Kidney epithelial cell (primary cell): Measurements from ENCODE around the gene PLIN1. TPM values are rescaled to one million over a fixed set of nuclear protein-coding genes. Genes with fewer than 3 reads are reported as not detected.

Source experiments
- DNase-seq: peaks from one replicate; pipeline ENCODE4 v3.0.0-alpha.2; 2010; ENCODE audit warnings: low read depth
- H3K27me3 ChIP-seq: 2 replicates; pipeline ENCODE4 v1.6.0; 2011; ENCODE audit warnings: low read length; ENCODE audit not compliant: control insufficient read depth, insufficient read depth
- H3K36me3 ChIP-seq: 2 replicates; pipeline ENCODE4 v1.5.1; 2011; ENCODE audit warnings: low read length; ENCODE audit not compliant: control insufficient read depth, insufficient read depth
- H3K4me3 ChIP-seq: 2 replicates; pipeline ENCODE4 v1.5.1; 2011; ENCODE audit warnings: low read depth, mild to moderate bottlenecking, control low read depth, low read length
- total RNA-seq: library from RNA; depleted of rRNA; stranded (reverse); fragments of >200 nt; gene quantifications from 2 replicates; pipeline ENCODE4 v1.2.3, GENCODE V29; 2015
- TF ChIP-seq, protein P1 (sequence below): IDR thresholded peaks from 2 replicates; pipeline ENCODE4 v1.5.1; 2011; ENCODE audit warnings: mild to moderate bottlenecking, moderate library complexity, low read length, control low read depth, inconsistent platforms; ENCODE audit not compliant: insufficient read depth, poor library complexity, severe bottlenecking

PLIN1 gene
- total RNA-seq, 1 donor from 2014 or later: 0.08 TPM

DNA sequence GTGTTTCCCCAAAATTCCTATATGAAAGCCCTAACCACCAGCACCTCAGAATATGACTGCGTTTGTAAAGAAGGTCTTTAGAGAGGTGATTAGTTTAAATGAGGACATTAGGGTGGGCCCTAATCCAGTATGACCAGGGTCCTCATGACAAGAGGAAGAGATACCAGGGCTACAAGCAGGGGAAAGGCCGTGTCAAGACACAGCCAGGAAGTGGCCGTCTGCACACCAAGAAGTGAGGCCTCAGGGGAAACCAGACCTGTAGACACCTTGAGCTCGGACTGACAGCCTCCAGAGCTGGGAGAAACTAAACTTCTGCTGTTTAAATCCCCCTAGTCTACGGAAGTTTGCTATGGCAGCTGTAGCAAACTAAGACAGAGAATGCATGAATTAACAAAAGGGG, 38.1 kb downstream of the PLIN1 start:
- DNase-seq: no peak
- Histone ChIP-seq H3K27me3 (no peaks in the 10 kb centered on the region), H3K4me3 (no peak overlapping the region), H3K36me3 (no peaks in the 10 kb centered on the region)
- TF ChIP-seq, protein P1, sequence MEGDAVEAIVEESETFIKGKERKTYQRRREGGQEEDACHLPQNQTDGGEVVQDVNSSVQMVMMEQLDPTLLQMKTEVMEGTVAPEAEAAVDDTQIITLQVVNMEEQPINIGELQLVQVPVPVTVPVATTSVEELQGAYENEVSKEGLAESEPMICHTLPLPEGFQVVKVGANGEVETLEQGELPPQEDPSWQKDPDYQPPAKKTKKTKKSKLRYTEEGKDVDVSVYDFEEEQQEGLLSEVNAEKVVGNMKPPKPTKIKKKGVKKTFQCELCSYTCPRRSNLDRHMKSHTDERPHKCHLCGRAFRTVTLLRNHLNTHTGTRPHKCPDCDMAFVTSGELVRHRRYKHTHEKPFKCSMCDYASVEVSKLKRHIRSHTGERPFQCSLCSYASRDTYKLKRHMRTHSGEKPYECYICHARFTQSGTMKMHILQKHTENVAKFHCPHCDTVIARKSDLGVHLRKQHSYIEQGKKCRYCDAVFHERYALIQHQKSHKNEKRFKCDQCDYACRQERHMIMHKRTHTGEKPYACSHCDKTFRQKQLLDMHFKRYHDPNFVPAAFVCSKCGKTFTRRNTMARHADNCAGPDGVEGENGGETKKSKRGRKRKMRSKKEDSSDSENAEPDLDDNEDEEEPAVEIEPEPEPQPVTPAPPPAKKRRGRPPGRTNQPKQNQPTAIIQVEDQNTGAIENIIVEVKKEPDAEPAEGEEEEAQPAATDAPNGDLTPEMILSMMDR: no peak

- TF ChIP-seq, protein P1: no peak
- no peaks in the 10 kb centered on the region for H3K36me3 ChIP-seq
- no peak overlapping the region for H3K4me3 ChIP-seq
- no peak for DNase-seq
- no peaks in the 10 kb centered on the region for H3K27me3 ChIP-seq
Measured at GRCh38 chr15:89640245-89640644, 38.9 kb downstream of the PLIN1 start.

GRCh38 chr15:89633585-89633984, 45.6 kb downstream of the PLIN1 start:
- Histone ChIP-seq H3K36me3 (peaks cover 2% of the 10 kb centered on the region), H3K4me3 (no peak overlapping the region), H3K27me3 (no peaks in the 10 kb centered on the region)
- DNase-seq: no peak
- TF ChIP-seq, protein P1: no peak

DNA sequence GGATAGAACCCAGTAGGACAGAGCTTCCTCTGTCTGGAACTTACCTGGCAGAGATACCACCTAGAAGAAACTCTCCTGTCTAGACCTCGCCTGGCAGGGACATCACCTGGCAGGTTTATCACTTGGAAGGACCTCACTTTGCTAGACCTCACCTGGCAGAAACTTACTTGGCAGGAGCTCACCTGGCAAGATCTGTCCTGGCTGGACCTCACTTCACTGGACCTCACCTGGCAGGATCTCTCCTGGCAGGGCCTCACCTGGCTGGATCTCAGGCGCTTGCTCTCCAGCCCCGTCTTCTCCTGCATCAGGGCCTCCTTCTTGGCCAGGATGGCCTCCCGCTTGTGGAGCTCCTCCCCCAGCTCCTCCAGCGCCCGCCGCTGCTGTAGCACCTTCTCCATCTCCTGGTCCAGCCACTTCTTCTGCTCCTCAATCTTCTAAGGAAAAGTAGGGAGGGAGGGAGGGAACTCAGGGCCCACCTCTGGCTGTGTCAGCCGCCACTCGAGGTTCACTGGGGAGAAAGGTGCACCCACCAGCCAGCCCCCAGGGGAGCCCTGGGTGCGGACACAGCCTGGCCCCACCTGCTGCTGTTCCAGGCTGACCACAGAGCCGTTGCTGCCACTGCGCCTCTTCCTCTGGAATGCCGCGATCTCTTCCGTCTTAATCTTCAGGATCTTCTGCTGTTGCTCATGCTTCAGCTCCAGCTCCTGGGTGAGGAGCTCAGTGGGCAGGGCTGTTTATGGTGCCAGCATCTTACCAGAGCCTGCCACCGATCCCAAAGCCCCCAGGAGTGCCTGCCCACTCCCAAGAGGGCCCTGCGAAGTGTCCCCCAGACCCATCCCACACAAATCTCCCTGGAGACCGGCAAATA, 46.4 kb downstream of the PLIN1 start:
- TF ChIP-seq, protein P1: no peak
- no peak overlapping the region for H3K4me3 ChIP-seq
- H3K36me3 ChIP-seq: peaks cover 3% of the 10 kb centered on the region
- H3K27me3 ChIP-seq: no peaks in the 10 kb centered on the region
- DNase-seq: no peak

DNA sequence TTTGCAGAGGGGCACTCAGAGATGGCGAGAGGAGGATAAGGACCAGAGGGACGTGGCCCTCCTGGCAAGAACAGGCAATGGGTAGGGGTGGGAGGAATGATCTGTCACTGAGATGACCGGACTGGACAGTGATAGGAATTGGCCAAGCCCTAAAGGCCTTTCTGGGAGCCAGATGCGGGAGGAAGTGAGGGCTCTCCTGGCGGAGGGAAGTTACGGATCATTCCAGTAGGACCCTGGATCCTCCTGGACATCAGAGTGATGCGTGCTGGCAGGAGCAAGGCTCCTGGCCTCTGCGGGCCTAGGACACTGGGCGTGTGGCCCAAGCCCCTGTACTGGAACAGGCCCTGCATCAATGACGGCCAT, 47.3 kb downstream of the PLIN1 start:
- DNase-seq: no peak
- Histone ChIP-seq H3K4me3 (no peak overlapping the region), H3K36me3 (peaks cover 3% of the 10 kb centered on the region), H3K27me3 (no peaks in the 10 kb centered on the region)
- TF ChIP-seq, protein P1: no peak
